HepG2 (cell line): ENCODE data around the gene TCF19. TPM values are rescaled to one million over a fixed set of nuclear protein-coding genes. Genes with fewer than 3 reads are reported as not detected.

Source experiments
- BRCA1 ChIP-seq: sonication (generic); formaldehyde crosslinking; IDR thresholded peaks from 2 replicates; pipeline ENCODE4 v1.4.0; 2020; ENCODE audit warnings: missing genetic modification reagents
- DPF2 ChIP-seq: sonication (generic); formaldehyde crosslinking; IDR thresholded peaks from 2 replicates; pipeline ENCODE4 v1.4.0; 2020; ENCODE audit warnings: mild to moderate bottlenecking, low read depth, missing genetic modification reagents, borderline replicate concordance
- FIP1L1 ChIP-seq: fragments of 200-400 bp; formaldehyde crosslinking; IDR thresholded peaks from 2 replicates; pipeline ENCODE4 v1.6.1; 2018; ENCODE audit warnings: low read depth, mild to moderate bottlenecking, low read length, moderate library complexity, borderline replicate concordance; ENCODE audit not compliant: insufficient read depth
- HOXD1 ChIP-seq: sonication (generic); formaldehyde crosslinking; IDR thresholded peaks from 2 replicates; pipeline ENCODE4 v1.5.0; 2020; ENCODE audit warnings: missing genetic modification reagents
- LRRFIP1 ChIP-seq: sonication (generic); formaldehyde crosslinking; conservative IDR thresholded peaks from 2 replicates; pipeline ENCODE4 v1.4.0; 2020; ENCODE audit warnings: missing genetic modification reagents
- MTF1 ChIP-seq: sonication (generic); formaldehyde crosslinking; IDR thresholded peaks from 2 replicates; pipeline ENCODE4 v1.5.0; 2020; ENCODE audit warnings: missing genetic modification reagents
- MTF2 ChIP-seq: sonication (generic); formaldehyde crosslinking; IDR thresholded peaks from 2 replicates; pipeline ENCODE4 v1.5.0; 2020; ENCODE audit warnings: missing genetic modification reagents, borderline replicate concordance
- MYPOP ChIP-seq: sonication (generic); formaldehyde crosslinking; IDR thresholded peaks from 2 replicates; pipeline ENCODE4 v1.8.1; 2023; ENCODE audit warnings: mild to moderate bottlenecking, moderate library complexity, missing genetic modification reagents
- NBN ChIP-seq: fragments of 450-650 bp; conservative IDR thresholded peaks from 2 replicates; pipeline ENCODE4 v1.6.1; 2017
- NCOA2 ChIP-seq: sonication (generic); formaldehyde crosslinking; IDR thresholded peaks from 2 replicates; pipeline ENCODE4 v1.8.0; 2022; ENCODE audit warnings: inconsistent platforms
- NR0B2 ChIP-seq: sonication (generic); formaldehyde crosslinking; IDR thresholded peaks from 2 replicates; pipeline ENCODE4 v1.4.0; 2020; ENCODE audit warnings: mild to moderate bottlenecking, missing genetic modification reagents
- PHB2 ChIP-seq: fragments of 450-650 bp; IDR thresholded peaks from 2 replicates; pipeline ENCODE4 v1.6.1; 2018; ENCODE audit not compliant: partially characterized antibody
- REXO4 ChIP-seq: sonication (generic); formaldehyde crosslinking; IDR thresholded peaks from 2 replicates; pipeline ENCODE4 v1.8.0; 2022; ENCODE audit warnings: missing genetic modification reagents, mild to moderate bottlenecking, borderline replicate concordance
- SRSF9 ChIP-seq: fragments of 200-400 bp; formaldehyde crosslinking; IDR thresholded peaks from 2 replicates; pipeline ENCODE4 v1.6.1; 2018; ENCODE audit warnings: borderline replicate concordance, mild to moderate bottlenecking, low read depth, low read length; ENCODE audit not compliant: insufficient read depth, poor library complexity, severe bottlenecking
- TARDBP ChIP-seq: sonication (generic); formaldehyde crosslinking; IDR thresholded peaks from 2 replicates; pipeline ENCODE4 v1.8.0; 2022; ENCODE audit warnings: mild to moderate bottlenecking, missing genetic modification reagents
- YEATS4 ChIP-seq: sonication (generic); formaldehyde crosslinking; IDR thresholded peaks from 2 replicates; pipeline ENCODE4 v1.4.0; 2020; ENCODE audit warnings: missing genetic modification reagents, borderline replicate concordance
- ZC3H4 ChIP-seq: sonication (generic); formaldehyde crosslinking; IDR thresholded peaks from 2 replicates; pipeline ENCODE4 v1.4.0; 2020; ENCODE audit warnings: missing genetic modification reagents, borderline replicate concordance
- ZNF263 ChIP-seq: sonication (generic); formaldehyde crosslinking; IDR thresholded peaks from 2 replicates; pipeline ENCODE4 v1.4.0; 2020; ENCODE audit warnings: missing genetic modification reagents
- ZNF350 ChIP-seq: sonication (generic); formaldehyde crosslinking; IDR thresholded peaks from 2 replicates; pipeline ENCODE4 v1.4.0; 2020; ENCODE audit warnings: mild to moderate bottlenecking, low read depth, missing genetic modification reagents, borderline replicate concordance
- ZNF44 ChIP-seq: sonication (generic); formaldehyde crosslinking; IDR thresholded peaks from 2 replicates; pipeline ENCODE4 v1.5.1; 2020; ENCODE audit warnings: mild to moderate bottlenecking, missing genetic modification reagents
- ZNF563 ChIP-seq: sonication (generic); formaldehyde crosslinking; IDR thresholded peaks from 2 replicates; pipeline ENCODE4 v1.8.0; 2022; ENCODE audit warnings: mild to moderate bottlenecking, moderate library complexity, missing genetic modification reagents
- ZNF577 ChIP-seq: sonication (generic); formaldehyde crosslinking; IDR thresholded peaks from 2 replicates; pipeline ENCODE4 v1.4.0; 2020; ENCODE audit warnings: mild to moderate bottlenecking, low read depth, missing genetic modification reagents, borderline replicate concordance
- ZNF619 ChIP-seq: sonication (generic); formaldehyde crosslinking; IDR thresholded peaks from 2 replicates; pipeline ENCODE4 v1.4.0; 2020; ENCODE audit warnings: mild to moderate bottlenecking, missing genetic modification reagents
- ZSCAN22 ChIP-seq: sonication (generic); formaldehyde crosslinking; IDR thresholded peaks from 2 replicates; pipeline ENCODE4 v1.4.0; 2020; ENCODE audit warnings: mild to moderate bottlenecking, missing genetic modification reagents
- polyA plus RNA-seq, 8 experiments: library from polyadenylated mRNA; depleted of rRNA in 3 of 8; stranded (reverse) in 7 of 8; unstranded in 1 of 8; fragments of >200 nt; fragmentation: Illumina TruSeq in 4 of 8; extraction: Trizol in 4 of 8; gene quantifications; 2 replicates each; pipeline versions ENCODE4 v1.2.1 to v1.2.3, GENCODE V29; 2011 to 2016; ENCODE audit warnings: low read depth in 4 of 8, missing spikeins in 1 of 8, mixed read lengths in 1 of 8; ENCODE audit not compliant: insufficient read depth in 1 of 8
- total RNA-seq, 5 experiments: library from RNA; depleted of rRNA; stranded (reverse); fragments of >200 nt; fragmentation: Illumina TruSeq; extraction: Trizol; gene quantifications; 2 replicates each; pipeline ENCODE4 v1.2.3, GENCODE V29; 2016; ENCODE audit warnings: low read depth in 1 of 5

The TCF19 gene
- total and polyA plus RNA-seq, 2 of the 13 experiments (the other 11 are each of a cell fraction or from before 2014, with no cell fraction given): 4.9 to 22.2 TPM

- no peak for TF ChIP-seq LRRFIP1 (CRISPR knock-in tag)
- TF ChIP-seq ZSCAN22 (CRISPR knock-in tag): no peak
- TF ChIP-seq ZNF44 (CRISPR knock-in tag): no peak
- TF ChIP-seq HOXD1 (CRISPR knock-in tag): no peak
- TF ChIP-seq ZNF263 (CRISPR knock-in tag): peak; percentile 22; the same call in 1 of the 2 replicates
- TF ChIP-seq ZNF563: no peak
- TF ChIP-seq MTF1 (CRISPR knock-in tag): no peak
- no peak for TF ChIP-seq DPF2
- TF ChIP-seq BRCA1 (CRISPR knock-in tag): no peak
- TF ChIP-seq NCOA2: peak; percentile 57; the same call in 1 of the 2 replicates
- TF ChIP-seq NBN: no peak
- no peak for TF ChIP-seq REXO4 (CRISPR knock-in tag)
- peak; percentile 38; the same call in 1 of the 2 replicates for TF ChIP-seq ZNF350
- peak; percentile 85 for TF ChIP-seq YEATS4 (CRISPR knock-in tag)
- TF ChIP-seq ZNF619 (CRISPR knock-in tag): no peak
- peak; percentile 40; the same call in 1 of the 2 replicates for TF ChIP-seq TARDBP
- no peak for TF ChIP-seq ZNF577
- TF ChIP-seq MYPOP (CRISPR knock-in tag): peak; percentile 86
- no peak for TF ChIP-seq MTF2
- TF ChIP-seq NR0B2 (CRISPR knock-in tag): no peak
- TF ChIP-seq FIP1L1: no peak
- no peak for TF ChIP-seq SRSF9
- no peak for TF ChIP-seq PHB2
- TF ChIP-seq ZC3H4 (CRISPR knock-in tag): no peak
These were observed 39.3 kb downstream of the TCF19 start (continued) for GRCh38 chr6:31197559-31198305.
